Hippocampal formation (tissue), 2 donors: ENCODE measurements around the gene POU2F1.

Experiments
- DNase-seq, 2 donors: peaks; one replicate each; lab custom pipeline; 2025; lab: John Stamatoyannopoulos, UW

Gene POU2F1

GRCh38 chr1:167220537-167221125, at the start of gene POU2F1:
Gene POU2F1 (plus strand): TSS chr1:167220886. CDS start chr1:167220898, 12 bp downstream.
- peak; percentile 97 for DNase-seq

- no peak for DNase-seq
Measured at GRCh38 chr1:167171286-167171929, 49.3 kb upstream of the POU2F1 start.

- no peak for DNase-seq
Measured at GRCh38 chr1:167173516-167174184, 47.0 kb upstream of the POU2F1 start.

- DNase-seq = no peak
Measured at GRCh38 chr1:167175901-167176300, 44.8 kb upstream of the POU2F1 start.

DNA sequence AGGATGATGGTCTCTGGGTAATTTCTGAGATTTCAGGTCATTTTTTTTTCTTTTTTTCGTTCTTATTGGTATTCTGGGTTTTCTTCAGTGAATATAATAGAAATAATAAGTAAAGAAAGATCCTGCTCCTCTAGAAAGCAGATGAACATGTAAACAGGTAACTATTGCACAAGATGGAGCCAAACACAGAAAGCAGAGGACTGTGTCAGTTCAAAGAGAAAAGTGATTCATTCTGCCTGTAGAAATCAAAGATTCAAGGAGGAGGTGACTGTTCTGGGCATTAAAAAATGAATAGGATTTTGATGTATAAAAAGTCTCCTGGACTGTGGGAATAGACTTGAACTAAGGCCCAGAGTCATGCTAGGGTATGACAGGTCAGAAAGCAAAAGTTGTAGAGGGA, 41.9 kb upstream of the POU2F1 start:
- DNase-seq = no peak

DNA sequence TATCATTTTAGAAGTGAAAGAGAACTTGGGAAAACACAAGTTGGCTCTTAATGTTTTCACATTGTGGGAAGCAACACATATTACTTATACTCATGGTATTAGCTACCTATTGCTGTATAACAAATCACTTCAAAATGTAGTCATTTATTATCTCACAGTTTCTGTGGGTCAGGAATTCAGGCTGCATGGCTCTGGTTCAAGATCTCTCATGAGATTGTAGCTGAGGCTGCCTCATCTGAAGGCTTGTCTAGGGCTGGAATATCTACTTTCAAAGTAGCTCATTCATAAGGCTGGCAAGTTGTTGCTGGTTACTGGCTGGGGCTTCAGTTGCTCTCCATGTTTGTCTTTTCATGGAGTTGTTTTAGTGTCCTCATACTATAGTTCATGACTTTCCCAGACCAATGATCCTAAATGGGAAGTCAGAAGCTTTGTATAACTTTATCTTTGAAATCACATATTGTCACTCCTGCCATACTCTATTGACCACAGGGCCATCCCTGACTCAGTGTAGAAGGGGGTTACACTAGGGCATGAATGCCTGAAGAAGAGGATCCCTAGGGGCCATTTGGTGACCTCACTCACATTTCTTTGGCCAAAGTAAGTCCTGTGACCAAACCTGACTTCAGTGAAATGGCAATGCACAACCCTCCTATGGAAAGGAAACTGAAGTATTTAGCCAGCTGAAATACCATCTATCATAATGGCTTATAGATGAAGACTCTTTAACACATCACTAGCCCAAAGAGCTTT, 37.9 kb upstream of the POU2F1 start:
- DNase-seq = no peak

- no peak for DNase-seq
Measured at GRCh38 chr1:167184081-167184480, 36.6 kb upstream of the POU2F1 start.

DNA sequence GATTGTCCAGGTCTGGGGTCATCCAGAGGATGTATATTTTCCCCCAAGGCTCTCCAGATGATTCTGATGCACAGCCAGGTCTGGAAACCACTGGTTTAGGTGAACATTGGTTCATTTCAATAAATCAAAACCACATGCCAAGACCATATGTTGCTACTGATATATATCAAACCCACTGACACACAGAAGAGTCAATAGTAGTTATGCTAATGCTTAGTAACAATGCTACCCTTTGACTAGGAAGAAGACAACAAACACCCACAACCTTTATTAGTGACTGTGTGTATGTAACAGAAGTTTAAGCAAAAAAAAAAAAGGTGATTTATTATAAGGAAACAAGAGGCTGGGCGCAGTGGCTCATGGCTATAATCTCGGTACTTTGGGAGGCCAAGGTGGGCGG, 35.6 kb upstream of the POU2F1 start:
- DNase-seq = no peak

DNA sequence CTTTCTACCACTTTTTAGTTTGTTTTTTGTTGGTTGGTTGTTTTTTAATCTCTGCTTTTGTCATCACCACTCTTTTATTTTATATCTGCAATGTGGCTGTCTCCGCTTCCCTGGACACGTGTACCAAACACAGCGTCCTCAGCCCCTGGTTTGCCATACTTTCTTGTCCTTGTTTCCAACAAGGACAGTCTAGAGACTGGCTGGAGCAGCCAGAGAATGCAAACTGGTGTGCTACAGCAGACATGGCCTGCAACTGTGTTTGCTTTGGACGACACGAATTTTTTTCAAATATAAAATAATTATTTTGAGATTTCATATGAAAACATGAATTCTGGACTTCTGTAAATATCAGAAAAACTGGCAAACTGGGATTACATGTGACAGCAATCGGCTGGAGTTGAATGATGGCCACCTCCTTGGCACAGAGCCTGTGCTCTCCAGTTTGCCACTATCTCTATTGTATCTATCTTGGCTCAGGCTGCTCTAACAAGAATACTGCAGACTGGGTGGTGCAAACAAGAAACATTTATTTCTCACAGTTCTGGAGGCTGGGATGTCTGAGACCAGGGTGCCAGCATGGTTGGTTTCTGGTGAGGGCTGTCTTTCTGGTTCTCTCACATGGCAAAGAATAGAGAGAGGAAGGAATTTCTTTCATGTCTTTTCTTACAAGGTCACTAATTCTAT, 34.6 kb upstream of the POU2F1 start:
- DNase-seq = no peak

GRCh38 chr1:167186771-167187170, 33.9 kb upstream of the POU2F1 start:
- no peak for DNase-seq

DNA sequence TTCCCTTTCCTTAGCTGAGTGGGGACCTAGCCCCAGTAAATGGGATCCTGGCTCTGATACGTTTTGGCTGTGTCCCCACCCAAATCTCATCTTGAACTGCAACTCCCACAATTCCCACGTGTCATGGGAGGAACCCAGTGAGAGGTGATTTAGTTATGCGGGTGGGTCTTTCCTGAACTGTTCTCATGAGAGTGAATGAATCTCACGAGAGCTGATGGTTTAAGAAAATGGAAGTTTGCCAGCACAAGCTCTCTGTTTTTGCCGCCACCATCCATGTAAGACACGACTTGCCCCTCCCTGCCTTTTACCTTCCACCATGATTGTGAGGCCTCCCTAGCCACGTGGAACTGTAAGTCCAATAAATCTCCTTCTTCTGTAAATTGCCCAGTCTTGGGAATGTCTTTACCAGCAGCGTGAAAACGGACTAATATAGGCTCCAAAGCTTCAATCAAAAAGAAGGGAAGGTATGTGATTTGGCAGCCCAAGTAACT, 29.9 kb upstream of the POU2F1 start:
- no peak for DNase-seq

- DNase-seq = no peak
Measured at GRCh38 chr1:167191958-167192357, 28.7 kb upstream of the POU2F1 start.

DNA sequence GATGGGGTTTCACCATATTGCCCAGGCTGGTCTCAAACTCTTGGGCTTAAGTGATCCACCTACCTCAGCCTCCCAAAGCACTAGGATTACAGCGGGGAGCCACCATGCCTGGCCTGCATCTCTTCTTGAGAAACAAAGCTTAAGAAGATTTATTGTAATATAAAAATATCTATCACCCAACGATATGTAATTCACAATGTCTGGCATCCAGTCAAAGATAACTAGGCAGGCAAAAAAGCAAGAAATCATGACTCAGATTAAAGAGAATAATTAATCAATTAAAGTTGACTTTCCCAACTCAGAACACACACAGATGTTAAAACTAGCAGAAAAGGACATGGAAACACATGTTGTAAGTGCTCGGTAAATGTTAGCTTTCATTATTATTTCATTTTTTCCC, 26.5 kb upstream of the POU2F1 start:
- DNase-seq = no peak

- DNase-seq = no peak
Measured at GRCh38 chr1:167196166-167196565, 24.5 kb upstream of the POU2F1 start.

DNA sequence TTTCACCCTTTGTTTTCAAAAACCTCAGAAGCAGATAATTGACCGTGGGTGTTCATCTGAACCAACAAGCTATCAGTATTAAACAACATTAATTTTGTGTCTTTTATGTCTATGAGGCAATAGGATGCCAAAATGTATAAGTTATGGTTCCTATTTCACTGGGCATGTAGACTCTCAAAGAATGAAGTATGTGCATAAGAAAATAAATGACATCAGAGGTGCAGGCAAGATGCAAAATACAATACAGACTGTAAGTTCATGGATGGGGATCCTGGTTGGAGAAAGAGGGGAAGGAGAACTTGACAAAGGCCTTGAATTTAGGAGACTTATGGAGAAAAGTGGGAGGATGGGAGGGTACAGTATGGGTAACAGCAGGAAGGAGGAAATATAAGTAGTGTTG, 23.4 kb upstream of the POU2F1 start:
- DNase-seq = no peak

DNA sequence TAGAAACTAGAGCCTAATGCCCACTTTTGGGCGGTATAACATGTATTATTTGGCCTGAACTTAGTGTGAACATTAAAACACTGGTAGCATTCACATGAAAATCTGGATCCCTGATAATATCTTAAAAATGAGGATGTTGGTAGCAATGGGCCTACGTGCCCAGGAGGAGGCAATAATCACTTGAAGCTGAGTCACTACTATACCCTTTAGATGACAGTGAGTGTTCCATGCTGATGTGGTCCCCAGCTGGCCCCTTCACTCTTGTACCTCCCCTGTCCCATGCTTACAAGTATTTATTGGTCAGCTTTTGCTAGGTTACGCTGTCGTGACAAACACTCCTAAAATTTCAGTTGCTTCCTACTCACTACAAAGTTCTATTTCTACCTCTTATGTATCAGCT, 23.0 kb upstream of the POU2F1 start:
- DNase-seq = no peak

DNA sequence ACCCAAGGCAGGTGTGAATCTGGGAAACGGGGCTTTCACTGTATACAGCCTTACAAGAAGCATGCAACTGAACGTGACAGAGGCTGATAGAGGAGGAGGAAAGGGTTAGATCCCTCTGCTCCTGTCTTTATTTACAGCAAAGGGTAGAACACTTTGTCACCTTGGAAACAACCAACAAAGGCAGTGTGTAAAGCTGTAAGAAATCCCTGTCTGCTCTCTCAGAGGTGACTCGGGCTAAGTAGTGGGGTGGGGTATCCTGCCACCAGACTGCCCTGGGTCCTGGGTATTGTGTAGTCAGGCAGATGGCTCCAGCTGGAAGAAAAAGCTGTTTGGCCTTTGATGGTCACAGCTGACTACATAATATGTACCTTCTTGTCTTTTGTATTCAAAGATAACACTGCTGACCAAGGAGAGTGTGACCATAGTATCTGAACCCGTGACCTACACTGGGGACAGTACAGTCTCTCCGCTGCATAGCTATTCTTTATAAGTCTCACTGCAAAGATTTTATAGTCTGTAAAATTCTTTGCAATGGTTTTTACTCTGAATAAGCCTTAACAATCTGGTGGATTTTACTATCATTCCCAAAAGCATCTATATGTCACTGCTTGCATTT, 22.1 kb upstream of the POU2F1 start:
- DNase-seq = no peak

DNA sequence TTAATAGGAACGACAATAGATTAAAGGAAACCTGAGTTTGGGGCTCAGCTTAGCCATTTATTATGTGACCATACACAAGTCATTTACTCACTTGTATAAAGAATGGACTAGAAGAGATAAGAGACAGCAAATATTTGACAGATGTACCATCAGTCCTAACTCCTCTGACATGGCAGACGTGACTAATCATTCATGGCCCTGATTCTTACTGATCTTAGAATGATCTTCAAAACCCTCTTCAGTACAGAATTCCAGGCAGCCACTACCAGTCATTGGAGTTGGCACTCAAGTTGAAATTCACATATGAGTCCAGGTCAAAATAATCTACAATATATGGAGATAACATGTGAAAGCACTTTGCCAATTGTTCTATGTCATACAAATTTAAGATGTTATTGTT, 21.0 kb upstream of the POU2F1 start:
- no peak for DNase-seq

DNA sequence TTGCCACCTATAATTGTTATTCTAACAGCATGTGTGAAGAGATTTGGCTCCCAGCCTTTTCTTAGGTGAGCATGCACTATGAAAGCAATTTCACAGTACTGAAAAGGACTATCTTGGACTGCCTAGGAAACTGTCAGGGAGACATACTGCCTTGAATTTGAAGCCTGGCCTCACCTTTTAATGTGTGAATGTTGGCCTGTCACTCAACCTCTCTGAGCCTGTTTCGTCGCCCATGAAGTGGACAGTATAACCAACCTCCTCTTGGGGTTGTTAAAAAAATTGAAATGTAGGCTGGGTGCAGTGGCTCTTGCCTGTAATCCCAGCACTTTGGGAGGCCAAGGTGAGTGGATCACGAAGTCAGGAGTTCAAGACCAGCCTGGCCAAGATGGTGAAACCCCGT, 20.4 kb upstream of the POU2F1 start:
- DNase-seq = no peak

DNA sequence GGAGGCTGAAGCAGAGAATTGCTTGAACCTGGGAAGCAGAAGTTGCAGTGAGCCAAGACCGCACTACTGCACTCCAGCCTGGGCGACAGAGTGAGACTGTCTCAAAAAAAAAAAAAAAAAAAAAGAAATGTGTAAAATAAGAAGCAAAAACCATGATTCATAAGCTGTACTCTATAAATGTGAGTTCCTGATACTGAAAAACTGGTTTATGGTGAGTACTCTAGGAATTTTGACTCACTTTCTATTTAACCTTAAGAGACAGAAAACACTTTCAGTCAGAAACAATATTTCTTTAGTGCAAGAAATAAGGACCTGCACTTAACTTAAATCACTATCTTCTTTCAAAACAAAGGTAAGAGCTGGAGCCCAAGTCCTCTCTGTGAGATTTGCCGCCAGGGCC, 19.9 kb upstream of the POU2F1 start:
- DNase-seq = no peak

- no peak for DNase-seq
Measured at GRCh38 chr1:167202049-167202448, 18.6 kb upstream of the POU2F1 start.
